ENCODE data around the gene MED27.

DNA sequence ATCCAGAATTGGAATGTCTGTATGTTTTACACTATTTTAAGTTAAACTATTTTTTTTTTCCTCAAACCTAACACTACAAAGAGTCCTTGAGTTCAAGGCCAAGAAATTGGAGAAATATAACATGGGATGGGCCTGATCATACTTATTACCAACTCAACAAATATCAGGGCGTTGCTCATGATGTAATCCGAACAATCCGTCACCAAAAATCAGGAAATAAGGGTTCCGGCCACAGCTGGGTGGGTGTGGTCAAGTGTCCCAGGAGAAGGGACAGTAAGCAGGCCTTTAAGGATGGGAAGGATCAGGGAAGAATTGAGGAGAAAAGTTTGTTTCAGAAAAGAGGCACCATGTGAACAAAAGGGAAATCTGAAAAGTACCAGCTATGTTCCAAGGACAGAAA is 29.8 kb downstream of the MED27 start:
- TF ChIP-seq, protein P1, sequence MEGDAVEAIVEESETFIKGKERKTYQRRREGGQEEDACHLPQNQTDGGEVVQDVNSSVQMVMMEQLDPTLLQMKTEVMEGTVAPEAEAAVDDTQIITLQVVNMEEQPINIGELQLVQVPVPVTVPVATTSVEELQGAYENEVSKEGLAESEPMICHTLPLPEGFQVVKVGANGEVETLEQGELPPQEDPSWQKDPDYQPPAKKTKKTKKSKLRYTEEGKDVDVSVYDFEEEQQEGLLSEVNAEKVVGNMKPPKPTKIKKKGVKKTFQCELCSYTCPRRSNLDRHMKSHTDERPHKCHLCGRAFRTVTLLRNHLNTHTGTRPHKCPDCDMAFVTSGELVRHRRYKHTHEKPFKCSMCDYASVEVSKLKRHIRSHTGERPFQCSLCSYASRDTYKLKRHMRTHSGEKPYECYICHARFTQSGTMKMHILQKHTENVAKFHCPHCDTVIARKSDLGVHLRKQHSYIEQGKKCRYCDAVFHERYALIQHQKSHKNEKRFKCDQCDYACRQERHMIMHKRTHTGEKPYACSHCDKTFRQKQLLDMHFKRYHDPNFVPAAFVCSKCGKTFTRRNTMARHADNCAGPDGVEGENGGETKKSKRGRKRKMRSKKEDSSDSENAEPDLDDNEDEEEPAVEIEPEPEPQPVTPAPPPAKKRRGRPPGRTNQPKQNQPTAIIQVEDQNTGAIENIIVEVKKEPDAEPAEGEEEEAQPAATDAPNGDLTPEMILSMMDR (conservative IDR thresholded peaks at IDR 0.05): no peak
- TF ChIP-seq ZFX (IDR thresholded peaks at IDR 0.05): no peak

All from C4-2B (cell line).